Stimulated activated CD8-positive, alpha-beta memory T cell treated with anti-CD3 and anti-CD28 coated beads, Interleukin-15, amount 100 ng/mL, for 4 hours (primary cell): ENCODE results near the gene CDC42BPA.
"Not testable (repeated sequence)": the region's sequence is repeated elsewhere in the genome, so short reads cannot be mapped to it uniquely, and the experiment has no call there.

Source experiments
- DNase-seq, 2 donors: peaks; one replicate each; pipeline ENCODE4 v3.0.0-alpha.2; 2020; ENCODE audit warnings: low read depth in 2 of 2

CDC42BPA gene

DNA sequence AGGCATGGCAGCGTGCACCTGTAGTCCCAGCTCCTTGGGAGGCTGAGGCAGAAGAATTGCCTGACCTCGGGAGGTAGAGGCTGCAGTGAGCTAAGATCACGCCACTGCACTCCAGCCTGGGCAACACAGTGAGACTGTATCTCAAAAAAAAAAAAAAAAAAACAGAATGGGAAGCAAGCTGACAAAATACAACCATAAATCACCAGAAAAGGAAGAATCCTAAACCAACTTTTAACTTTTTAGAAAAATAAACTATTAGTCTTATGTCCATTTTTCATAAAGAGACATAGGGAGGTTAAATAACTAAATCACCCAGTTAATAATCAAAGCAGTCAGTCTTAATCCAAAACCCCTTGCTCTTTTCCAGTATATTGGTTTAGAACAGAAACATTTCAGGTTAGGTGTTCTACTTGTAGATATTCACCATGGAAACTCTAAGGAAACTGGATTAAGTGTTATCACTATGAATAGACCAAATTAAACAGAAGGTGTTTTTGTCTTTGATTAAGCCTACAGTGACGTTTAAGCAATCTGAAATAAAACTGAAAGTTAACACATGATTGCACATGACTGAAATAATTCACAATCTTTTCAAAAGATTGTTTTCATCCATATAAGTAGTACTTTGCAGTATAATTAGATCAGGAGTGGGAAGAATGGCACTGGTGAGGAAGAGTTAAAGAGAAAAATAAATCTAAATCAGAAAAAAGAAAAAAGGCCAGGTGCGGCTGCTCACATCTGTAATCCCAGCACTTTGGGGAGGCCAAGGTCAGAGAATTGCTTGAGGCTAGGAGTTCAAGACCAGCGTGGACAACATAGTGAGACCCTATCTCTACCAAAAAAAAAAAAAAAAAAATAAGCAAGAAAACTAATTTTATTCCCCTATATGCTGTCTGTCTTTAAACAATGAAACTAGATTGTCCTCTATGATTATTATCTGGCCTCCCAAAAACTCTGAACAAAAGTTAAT, 9.6 kb downstream of the CDC42BPA start:
- DNase-seq = no peak

DNA sequence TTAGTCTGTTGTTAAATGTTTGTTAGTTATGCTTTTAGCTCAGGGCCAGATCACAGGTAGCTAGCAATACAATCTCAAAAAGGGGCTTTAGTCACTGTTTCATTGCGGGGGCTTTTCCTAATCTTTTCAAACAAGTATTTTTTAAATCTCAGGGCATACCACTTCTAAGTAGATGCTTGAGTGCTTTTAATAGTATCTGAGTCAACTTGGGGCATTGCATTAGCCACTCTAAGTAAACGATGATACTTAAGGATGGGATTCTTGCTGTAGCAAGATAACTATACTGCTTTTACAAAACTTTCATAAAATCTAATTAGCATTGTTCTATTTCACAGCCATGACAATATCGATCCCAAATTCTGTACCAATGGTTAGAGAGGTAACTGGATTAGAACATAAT, 11.6 kb downstream of the CDC42BPA start:
- no peak for DNase-seq

DNA sequence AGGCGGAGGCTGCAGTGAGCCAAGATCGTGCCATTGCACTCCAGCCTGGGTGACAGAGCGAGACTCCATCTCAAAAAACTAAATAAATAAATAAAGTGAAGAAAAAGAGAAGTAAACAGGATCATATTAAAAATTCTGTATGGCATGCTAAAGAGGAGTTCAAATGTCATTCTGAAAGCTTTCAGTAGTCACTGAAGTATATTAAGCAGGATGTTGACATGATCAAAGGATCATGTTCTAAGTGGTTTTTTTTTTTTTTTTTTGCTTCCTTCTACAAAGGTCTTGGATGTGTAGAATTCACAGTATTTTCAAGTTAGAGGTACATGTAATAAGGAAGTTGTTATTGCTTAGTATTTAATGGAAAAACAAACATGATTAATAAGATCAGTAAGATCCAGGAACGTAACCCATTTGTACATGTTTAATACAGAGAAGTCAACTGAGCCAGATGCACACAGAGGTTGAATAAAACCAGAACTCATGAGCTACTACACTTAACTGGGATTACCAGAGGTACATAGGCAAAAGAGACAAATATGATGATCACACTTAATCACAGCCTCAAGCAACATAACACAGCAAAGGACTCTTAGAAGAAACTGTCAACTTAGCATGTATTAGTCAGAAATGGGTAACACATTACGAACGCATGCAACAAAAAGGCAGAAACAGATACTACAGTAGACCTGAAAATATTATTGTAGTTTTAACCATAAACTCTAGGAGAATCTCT, 12.2 kb downstream of the CDC42BPA start:
- no peak for DNase-seq

DNA sequence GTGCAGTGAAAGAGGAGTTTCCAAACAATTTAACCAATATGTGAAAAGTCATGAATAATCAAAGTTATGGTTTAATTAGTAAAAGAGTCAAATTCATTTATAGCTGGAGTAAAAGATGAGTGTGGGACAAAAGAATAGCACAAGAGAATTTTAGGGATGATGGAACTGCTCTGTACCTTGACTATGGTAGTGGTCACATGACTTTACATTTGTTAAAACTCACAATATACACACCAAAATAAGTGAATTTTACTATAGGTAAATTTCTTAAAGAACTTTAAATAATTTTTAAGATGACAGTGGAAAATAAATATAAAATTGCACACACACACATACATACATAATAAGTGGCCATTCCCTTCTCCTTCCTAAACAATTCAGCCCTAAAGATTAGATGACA, 13.6 kb downstream of the CDC42BPA start:
- no peak for DNase-seq

DNA sequence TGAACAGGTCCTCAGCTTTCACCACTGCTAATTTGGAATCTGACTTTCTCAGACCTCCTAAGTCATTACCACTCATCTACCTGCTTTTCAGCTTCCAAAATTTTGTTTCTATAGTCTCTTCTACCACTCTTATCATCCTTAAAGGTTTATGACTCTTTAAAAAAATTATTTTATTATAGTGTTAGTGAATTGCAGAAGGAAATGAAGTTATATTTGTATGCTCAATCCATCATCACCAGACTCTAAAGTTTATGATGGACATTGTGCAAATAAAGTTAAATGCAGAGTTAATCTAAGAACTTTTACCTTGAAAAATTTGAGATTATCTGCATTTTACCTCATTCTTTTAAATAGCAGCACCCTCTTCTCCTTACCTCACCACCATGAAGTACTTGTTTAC, 14.6 kb downstream of the CDC42BPA start:
- DNase-seq = no peak

DNA sequence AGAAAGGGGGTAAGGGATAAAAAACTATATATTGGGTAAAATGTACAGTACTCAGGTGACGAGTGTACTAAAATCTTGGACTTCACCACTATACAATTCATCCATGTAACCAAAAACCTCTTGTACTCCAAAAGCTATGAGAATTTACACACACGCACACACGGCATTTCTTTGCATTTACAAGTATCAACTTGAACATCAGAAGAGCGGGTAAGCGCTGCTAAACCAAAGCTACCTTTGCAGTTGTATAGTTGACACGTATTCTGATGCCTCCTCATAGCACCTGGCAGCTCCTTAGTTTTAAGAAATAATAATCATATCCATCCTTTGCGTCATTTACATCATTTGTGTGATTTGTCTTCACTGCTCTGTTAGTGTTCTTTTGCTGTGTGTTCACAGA, 17.6 kb downstream of the CDC42BPA start:
- no peak for DNase-seq

DNA sequence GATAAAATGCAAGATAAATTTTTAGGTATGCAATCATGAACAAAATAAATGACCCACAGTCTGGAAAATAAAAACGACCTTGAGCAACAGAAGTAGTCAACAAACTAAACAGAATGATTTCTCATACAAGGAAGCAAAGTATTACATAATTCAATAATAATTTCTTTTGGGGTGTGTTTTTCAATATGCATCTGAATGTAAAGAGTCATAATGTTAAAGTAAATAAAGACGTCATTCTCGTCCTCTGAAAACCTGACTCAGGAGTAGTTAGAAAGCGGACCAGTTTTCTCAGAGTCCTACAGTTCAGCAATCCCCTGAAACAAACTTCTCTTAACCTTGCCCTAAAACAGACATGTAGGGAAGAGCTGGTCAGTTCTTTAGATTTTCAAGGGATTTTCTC, 18.6 kb downstream of the CDC42BPA start:
- DNase-seq = no peak

DNA sequence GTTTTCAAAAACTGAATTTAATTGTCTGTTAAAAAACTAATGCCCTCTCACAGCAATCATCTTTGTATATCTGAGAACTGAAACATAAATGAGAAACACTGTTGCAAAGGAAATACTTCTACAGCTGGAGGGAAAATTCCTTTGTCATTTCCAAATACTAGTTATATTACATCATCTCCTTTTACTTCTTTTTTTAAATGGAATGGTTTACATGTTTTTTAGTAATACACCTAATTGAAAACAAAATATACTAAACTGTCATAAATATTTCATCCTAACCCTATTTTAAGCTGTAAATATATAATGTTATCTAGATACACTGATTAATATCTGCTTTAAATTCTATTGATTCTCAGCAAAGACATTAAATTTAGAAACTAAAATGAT, 19.1 kb downstream of the CDC42BPA start:
- DNase-seq = no peak

DNA sequence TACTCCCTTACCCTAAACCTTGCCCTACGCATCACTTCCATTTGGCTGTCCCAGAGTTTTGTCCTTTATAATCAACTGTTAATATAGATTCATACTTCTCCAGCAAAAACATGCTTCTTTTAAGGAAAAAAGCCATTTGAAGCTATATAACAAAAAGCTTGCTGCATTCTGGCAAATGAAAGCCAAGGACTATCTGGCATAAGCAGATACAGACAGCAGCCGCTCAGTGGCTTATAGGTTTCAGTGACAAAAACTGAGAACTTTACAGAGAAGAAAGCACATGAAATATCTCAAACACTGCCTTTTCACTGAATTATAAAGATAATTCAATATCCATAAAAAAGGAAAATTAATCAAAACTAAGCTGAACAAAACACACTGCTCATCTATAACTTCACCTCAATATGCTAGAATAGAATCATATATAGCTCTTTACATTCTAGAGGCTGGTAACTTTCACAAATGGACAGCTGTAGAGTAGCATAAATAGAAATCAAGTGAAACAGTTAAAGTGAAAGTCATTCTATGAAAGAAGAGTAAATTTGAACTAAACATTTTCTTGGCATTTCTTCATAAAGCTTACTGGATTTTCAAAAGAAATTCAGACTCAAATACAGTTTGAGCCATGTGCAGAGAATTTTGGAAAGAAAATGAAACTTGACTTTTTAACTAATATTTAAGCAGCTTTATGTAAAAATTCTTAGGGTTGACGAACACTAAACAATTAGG, 19.6 kb downstream of the CDC42BPA start:
- no peak for DNase-seq

DNA sequence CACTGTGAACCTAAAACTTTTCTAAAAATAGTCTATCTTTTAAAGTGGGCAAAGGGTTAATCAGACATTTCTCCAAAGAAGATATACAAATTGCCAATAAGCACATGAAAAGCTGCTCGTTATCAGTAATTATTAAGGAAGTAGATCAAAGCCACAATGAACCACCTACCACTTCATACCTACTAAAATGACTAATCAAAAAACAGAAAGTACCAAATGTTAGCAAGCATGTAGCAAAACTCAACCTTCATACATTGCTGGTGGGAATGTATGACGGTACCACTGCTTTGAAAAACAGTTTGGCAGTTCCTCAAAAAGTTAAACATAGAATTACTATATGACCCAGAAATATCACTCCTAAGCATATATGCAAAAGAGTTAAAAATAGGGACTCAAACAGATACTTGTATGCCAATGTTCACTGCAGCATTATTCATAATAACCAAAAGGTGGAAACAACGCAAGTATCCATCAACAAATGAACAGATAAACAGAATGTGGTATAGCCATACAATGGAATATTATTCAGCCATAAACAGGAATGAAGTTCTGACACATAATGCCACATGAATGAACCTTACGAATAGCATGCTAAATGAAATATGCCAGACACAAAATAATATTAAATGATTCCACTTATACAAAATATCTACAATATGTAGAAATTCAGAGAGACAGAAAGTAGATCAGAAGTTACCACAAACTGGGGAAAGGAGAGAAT, 21.1 kb downstream of the CDC42BPA start:
- no peak for DNase-seq

DNA sequence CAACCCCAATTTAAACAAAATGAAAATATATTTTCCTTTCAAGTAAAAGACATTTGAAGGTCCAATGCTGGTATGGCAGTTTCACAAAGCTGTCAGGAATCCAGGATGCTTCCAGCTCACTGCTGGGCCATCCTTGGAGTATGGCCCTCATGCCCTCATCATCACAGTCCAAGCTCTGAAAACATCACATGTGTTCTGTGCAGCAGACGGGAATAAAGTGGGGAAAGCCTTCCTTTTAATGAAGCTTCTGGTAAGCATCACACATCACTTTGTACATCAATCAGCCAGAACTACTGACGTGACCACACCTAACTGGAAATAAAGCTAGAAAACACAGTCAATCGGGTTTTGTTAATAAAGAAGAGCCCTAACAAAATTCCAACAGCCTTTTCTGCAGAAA, 22.7 kb downstream of the CDC42BPA start:
- DNase-seq = no peak

DNA sequence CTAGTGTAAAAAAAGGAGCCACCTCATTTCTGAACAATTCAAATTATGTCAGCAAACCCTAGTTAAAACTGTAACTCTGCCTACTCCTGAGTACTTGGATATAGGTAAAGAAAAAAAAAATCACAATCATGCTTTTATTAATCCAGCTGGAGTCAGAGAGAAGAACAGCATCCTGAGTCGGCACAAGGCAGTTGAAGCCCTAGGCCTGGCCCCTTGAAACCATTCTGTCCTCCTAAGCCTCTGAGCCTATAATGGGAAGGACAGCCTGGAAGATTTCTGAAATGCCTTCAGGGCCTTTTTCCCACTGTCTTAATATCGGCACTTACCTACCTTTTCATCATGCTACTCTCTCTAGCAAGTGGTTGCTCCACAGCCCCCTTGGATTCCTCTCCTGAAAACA, 32.5 kb downstream of the CDC42BPA start:
- no peak for DNase-seq

DNA sequence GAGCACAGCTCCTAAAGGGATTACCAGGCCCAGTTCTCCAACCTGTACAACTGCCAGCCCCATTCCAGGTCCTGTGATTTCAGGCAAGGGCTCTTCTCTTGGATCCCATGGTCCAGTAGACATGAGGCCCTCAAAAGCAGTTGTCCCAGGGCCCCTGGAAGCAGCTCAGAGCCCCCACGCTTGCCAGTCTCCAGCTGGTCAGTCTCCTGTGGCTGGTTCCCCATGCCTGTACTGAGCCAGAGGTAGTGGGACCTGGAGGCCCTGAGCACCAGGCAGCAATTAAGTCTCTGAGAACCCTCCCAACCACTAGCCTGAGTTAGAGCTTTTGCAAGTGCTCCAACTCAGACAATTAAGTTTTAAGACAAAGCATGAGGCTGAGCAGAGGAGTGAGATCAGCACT, 36.9 kb downstream of the CDC42BPA start:
- DNase-seq = no peak

DNA sequence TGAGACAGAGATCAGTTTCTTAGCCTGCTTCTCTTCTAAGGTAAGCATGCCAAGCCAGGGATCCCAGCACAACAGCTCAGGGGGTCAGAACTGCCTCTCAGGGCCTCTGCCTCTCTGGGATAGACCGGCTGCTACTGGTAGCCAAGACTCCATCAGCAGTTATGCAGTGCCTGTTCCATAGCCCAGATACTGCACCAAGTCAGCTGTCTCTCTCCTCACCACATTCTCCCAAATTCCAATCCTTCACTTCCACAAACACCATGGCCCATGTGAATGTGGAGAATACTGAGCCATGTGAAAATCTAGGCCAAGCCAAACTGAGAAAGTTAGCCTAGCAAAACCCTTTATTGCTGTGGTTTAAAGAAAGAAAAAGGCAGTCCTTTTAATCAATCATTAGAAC, 37.5 kb downstream of the CDC42BPA start:
- DNase-seq = no peak

DNA sequence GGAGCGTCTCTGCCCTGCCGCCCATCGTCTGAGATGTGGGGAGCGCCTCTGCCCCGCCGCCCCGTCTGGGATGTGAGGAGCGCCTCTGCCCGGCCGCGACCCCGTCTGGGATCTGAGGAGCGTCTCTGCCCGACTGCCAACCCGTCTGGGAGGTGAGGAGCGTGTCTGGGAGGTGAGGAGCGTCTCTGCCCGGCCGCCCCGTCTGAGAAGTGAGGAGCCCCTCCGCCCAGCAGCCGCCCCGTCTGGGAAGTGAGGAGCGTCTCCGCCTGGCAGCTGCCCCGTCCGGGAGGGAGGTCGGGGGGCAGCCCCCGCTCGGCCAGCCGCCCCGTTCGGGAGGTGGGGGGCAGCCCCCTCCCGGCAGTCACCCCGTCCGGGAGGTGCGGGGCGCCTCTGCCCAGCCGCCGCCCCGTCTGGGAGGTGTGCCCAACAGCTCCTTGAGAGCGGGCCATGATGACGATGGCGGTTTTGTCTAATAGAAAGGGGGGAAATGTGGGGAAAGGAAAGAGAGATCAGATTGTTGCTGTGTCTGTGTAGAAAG, 42.1 kb downstream of the CDC42BPA start:
- DNase-seq = not testable (repeated sequence)

DNA sequence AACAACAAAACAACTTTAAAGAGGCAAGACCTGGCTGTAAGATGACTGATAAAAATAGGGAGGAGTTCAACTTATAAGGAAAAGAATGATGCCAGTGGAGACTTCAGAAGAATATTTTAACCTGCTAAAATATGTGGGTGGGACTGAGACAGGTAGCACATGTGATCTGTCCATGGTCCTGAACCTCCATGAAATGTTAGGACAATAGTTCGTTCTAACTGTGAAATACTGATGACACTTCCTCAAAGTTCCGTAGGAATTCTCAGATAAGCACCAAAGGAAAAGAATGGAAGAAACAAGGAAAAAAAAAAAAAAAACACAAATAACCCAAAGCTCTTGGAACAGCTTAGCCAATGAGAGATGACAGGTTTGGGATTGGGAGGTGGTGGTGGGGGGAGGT, 44.7 kb downstream of the CDC42BPA start:
- no peak for DNase-seq

DNA sequence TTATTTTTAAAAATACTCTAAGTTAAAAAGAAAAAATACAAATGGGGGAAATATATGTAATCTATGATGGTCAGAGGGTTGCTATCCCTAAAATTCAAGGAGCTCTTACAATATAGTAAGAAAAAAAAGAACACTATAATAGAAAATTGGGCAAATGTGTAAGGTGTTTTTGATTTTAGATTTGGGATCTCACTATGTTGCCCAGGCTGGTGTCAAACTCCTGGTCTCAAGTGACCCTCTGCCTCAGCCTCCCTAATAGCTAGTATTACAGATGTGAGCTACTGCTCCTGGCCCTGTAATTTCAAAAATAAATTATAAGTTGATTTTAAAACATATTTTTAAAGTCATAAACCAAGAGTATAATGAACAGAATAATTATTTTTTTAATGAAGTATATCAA, 45.9 kb downstream of the CDC42BPA start:
- DNase-seq = no peak

DNA sequence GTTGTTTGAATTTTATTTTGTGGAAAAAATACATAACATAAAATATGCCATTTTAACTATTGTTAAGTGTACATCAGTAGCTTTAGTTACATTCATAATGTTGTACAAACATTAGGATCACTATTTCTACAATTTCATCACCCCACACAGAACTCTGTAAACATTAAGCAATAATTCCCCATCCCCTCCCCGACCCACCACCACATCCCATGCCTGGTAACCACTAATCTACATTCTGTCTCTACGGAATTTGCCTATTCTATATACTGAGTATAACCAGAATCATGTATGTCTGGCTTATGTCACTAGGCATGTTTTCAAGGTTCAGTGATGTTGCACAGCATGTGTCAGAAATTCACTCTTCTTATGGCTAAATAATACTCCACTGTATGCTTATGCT, 47.7 kb downstream of the CDC42BPA start:
- DNase-seq = no peak

DNA sequence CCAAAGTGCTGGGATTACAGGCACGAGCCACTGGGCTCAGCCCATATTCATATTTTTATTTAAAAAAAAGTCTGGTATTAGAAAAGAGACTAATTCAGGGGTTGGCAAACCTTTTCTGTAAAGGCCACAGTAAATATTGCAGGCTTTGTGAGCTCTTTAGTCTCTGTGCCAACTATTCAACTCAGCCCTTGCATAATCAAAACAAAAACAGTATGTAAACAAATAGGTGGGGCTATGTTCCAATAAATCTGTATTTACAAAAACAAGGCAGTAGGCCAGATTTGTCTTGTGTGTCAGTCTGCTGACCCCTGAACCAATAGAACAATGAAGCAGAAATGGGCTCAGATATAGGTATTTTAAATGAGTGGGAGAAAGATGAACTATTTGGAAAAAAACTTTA, 49.3 kb downstream of the CDC42BPA start:
- no peak for DNase-seq

DNA sequence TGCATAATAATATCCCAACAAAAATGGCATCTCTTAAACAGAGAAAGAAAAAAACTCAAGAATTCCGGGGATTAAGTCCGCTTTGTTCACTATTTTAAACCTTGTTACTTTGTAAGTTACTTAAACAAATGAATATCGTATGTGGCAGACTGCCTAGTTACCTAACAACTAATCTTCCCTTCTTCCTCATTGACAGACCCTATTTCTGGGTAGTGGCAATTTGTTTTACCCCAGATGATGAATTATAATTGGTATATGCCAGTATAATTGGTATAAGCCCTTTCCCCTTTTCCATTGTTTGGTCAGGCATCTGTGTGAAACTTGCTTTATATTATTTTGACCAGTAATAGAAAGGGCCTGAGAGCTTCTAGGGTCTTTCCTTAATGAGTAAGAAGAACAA, 52.4 kb downstream of the CDC42BPA start:
- no peak for DNase-seq

DNA sequence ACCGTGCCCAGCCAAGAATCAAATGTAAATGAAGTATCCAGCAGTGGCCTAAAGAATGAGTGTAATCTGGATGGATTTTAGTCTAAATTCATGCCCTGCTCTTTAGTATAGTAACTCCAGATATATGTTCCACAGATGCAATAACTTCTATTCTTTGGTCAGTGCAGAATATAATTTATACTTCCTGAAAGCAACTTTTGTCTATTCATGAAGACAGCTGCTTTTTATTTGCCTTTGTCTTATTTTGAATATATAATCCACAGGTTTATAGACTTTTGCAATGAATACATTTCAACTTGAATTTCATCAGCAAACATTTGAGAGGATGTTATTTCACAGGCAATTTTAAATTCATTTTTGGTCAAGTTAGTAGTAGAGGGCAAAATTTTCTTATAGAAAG, 54.4 kb downstream of the CDC42BPA start:
- no peak for DNase-seq

DNA sequence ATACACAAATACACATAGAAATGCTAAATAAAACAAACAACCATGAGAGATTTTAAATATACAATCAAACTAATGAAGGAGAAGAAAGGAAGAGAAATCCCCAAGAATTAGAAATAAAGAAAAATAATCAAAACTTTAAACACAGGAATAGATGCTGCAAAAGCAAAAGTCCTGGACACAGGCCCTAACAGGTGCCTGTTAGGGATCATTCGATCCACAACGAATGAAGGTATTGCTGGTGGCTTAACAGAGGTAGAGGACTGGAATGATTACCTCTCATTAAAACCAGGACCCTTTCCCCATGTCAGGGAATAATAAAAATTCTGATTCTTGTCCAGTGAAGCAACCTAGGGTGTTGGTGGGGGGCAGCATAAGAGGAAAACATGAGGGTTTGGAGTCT, 56.8 kb downstream of the CDC42BPA start:
- DNase-seq = no peak
